GM19328 (cell line): Measurements from ENCODE around the gene STK10.
"Not testable (repeated sequence)": the region's sequence is repeated elsewhere in the genome, so short reads cannot be mapped to it uniquely, and the experiment has no call there.

Source experiments
- ATAC-seq: cut with Tn5 transposase; IDR thresholded peaks from one replicate; pipeline ENCODE4 v1.9.1; 2021; ENCODE audit warnings: mild to moderate bottlenecking, moderate library complexity; ENCODE audit not compliant: unreplicated experiment

STK10 gene

DNA sequence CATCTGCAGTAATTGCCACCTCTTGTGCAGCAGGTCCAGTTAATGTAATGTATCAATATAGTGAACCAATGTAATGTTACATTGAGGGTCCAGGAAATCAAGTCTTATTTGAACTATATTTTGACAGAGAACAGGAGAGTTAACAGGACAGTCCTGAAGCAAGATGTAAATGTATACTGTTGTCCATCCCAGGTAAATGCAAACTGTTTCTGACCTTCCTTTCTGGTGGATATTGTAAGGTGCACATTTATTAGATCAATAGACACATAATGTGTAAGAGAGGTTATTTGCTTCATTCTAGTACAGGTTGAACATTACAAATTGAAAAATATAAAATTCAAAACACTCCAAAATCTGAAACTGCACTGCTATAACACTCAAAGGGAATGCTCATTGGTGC, 158.1 kb downstream of the STK10 start:
- no peak for ATAC-seq

DNA sequence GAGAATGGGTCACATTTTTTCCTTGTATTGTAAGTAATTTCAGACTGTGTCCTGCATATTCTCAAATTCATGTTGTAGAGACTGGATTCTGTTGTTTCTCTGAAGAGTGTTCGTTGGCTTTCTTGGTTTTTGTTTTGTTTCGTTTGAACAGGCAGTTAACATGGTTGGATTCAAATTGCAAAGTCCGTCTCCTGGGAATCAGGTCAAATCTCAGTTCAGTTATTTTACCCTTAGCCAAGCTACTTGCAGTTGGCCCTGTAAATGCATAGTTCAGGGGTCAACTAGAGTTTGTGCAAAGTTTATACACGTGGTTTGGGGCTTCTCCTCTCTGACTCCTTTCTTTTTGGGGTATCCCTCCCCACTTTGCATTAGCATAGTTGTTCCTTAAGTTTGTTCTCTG, 159.9 kb downstream of the STK10 start:
- no peak for ATAC-seq

DNA sequence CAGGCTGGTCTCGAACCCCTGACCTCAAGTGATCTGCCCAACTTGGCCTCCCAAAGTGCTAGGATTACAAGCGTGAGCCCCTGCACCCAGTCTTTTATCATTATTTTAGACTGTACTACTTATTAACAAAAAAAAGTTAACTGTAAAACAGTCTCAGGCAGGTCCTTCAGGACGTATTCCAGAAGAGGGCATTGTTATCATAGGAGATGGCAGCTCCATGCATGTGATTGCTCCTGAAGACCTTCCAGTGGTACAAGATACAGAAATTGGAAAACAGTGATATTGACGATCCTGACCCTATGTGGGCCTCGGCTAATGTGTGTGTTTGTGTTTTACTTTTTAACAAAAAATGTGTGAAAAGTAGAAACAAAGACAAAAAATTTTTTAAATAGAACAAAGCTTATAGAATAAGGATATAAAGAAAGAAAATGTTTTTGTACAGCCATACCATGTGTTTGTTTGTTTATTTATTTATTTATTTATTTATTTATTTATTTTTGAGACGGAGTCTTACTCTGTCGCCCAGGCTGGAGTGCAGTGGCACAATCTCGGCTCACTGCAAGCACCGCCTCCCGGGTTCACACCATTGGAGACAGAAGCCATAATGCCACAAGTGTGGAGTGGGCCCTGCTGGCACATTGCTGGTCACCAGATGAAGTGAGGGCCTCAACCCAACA, 167.8 kb downstream of the STK10 start:
- not testable (repeated sequence) for ATAC-seq

DNA sequence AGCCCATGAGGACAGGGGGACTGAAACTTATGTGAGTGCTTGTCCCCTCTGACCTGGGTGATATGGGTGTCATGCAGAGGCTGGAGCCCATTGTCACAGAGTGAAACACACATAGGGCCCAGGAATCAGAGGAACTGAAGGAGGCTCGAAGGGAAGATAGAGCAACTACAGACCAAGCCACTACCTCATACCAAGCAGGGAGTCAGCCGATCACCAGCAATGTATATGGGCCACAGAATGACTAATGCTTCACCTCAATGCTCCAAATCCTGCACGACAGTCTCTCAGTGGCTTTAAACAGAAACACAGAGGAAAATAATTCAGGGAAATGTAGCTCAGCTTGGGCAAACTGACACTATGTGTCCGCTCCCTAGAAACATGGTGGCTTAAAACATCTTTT, 172.7 kb downstream of the STK10 start:
- no peak for ATAC-seq

DNA sequence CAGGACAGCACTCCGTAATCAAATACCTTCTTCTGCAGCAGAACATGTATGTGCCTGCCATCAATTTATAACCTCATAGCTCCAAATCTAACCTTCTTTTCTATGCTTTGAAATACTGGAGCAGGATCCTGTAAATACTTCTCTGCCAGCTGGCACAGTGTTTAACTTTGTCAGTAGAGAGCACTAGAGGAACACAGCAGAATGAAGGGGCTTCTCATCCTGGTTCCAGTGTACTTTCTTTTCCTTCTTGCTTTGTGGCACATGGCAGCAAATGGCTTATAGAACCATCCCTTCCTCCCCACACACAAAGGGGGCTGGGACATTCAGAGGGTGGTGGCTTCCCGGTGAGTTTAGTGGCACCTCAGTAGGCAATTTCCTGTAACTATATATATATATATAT, 177.7 kb downstream of the STK10 start:
- no peak for ATAC-seq

DNA sequence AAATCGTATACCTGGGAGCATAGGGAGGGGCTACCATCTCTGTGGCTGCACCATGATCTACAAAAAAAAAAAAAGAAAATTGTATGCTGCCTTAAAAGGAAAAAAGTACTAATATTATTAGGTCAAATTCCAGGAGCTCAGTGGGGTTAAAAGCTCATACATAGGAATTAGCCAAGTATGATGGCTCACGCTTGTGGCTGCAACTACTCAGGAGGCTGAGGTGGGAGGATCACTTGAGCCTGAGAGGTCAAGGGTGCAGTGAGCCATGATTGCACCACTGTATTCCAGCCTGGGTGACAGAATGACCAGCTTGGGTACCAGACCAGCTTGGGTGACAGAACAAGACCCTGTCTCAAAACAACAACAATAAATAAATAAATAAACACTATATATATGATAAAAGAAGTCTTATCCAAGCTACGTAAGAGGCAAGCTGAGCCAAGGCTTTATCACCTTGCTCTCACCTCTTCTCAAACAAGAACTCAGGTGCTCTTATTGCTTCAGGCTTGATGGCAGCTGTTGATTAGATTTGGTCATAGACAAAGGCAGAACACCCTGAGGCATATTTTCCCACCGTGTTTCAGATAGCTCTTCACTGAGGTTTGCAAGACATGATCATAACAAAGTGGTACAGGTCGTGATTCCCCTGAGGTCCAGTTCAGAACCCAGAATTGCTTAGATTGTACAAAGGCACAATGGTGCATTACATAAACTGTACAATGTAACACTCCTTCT, 178.3 kb downstream of the STK10 start:
- no peak for ATAC-seq

DNA sequence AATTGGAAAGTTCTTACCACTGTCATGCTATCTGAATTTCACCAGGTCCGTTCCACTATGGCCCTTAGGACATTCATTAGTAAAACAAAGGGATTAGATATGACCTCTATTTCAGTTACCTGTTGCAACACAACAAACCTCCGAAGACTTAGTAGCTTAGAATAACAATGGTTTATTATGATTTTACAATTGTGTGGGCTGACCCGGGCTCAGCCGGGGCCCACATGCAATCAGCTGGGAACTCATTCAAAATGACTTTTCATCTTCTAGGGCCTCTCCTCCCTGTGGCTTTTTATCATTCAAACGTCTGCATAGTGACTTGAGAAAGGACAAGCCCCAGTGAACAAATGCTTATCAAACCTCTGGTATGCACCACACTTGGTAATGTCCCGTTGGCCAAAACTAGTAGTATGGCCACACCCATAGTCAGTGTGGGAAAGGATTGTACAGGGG, 179.3 kb downstream of the STK10 start:
- no peak for ATAC-seq

DNA sequence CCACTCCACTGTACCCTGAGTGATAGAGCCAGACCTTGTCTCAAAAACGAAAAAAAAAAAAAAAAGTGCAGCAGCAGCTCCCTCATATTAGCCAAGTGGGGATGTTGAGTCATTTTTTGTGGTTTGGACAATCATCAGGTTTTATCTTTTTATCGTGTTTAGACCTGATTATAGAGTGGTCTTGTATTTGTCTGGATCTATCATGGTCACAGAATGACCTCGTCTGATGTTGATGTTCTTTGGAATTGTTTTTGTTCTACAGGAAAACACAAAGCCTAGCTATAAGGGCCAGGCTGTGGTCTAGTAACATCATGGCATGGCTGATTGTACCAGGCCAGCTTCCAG, 179.9 kb downstream of the STK10 start:
- ATAC-seq = no peak

DNA sequence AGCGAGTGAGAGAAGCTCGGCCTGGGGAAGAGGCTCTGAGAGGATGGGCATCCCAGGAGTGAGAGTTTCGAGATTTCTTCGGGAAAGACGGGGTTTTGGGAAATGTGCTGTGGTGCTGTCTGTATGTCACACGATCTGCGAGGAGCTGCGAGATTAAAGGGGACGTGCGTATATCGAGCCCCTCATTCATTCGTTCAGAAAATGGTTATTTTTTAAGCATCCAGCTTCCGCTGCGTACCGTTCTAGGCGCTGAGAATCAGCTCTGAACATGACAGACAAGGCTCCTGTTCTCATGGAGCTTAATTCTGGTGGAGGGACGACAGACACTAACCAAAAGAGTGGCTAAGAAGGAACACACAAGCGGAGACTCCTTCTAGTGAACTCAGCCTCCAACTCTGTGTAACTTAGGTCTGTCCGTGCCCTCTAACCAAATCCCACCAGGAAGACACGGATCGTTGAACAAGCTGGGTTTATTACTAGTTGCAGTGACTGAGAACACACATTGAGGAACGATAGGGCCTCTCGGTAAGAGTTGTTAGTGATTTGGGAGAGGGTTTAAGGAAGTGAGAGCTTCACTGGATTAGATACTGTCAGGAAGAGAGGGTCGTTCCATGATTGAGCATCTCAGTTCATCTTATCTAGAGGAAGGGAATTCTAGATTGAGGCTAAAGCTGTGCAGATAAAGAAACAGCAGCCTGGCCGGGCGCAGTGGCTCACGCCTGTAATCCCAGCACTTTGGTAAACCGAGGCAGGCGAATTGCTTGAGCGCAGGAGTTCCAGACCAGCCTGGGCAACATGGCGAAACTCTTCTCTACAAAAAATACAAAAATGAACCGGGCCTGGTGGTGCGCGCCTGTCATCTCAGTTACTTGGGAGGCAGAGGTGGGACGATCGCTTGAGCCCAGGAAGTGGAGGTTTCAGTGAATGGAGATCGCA, 180.6 kb downstream of the STK10 start:
- no peak for ATAC-seq

DNA sequence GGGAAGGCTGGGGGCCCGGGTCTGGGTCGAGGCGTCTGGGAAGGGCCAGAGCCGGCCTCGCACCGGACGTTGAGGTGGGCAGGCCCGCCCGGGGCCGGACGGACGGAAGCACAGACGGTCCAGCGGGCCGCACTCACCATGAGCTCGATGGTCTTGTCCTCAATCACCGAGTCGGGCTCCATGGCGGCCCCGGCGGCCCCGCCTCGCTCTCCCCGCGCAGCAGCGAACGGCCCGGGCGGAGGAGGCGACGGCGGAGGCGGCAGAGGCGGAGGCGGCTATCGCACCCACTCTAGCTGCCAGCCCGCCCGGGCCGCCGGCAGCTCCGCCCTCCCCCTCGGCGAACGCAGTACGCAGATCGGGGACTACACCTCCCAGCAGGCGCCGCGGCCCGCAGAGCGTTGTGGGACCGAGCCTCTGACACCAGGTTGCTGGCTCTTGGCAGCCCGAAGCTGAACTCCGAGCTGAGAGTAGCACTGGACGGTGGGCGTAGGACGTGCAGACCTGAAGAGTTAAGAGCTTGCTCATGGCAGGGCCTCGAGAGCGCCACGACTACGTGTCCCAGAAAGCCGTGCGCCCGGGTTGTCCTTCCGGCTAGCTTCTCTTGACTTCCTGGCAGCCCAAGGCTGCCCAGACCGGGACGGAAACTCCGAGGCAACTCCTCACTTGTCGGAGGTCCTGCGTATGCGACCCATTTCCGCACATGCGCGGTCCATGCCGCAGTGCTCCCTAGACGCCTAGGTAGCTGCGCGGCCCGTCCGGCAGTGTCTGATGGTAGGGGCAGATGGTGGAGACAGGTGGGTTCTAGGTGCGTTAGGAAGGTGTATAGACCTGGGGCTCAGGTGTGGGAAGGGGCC, 181.5 kb downstream of the STK10 start, which contains the start of gene FBXW11:
Gene FBXW11 (minus strand): TSS at position 318 of the 854 bp plus-strand sequence. CDS start 136 bp downstream, at position 182.
- ATAC-seq = peak; percentile 83

DNA sequence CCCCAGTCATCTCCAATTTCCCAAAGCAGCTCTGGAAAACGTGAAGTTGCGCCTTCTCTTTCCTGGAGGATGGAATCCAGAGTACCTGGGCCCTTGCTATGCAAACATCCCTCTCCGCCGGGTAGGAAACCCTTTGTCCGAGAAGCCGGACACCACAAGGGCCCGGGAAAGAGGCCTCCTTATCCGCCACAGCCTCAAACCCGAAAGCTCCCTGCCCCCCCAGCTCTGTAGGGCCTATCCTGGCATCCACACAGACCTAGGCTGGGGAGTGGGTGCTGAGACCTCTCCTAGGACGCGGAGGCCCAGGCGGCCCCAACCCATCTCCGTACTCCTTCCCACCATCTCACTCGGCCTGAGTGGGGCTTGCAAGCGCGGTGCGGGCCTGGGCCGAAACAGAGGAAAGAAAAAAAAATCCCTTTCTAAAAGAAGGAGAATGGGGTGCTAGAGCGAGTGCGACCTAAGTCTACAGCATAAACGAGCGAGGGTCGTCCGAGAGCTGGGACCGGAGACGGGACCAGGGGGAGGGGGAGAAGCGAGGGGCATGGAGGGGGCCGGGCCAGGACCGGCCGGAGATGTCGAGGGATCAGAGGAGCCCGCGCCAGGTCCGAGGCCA, 182.2 kb downstream of the STK10 start:
- ATAC-seq = no peak

DNA sequence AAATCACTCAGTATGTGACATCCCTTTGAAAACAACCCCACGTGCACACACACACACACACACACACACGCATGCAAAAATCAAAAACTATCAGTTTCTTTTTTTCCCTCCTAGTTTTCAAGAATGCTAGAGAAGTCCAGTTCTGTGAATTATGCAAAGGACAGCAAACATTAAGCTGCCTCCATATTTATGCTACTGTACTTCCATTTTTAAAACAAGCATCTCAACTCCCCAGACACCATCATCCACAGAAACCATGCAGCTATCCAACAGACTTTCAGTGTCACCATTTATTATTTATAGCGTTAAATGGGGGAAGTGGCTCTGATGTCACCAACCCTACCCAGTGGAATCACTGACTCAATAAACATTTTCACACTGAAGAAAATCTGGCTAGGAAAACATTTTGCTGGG, 183.2 kb downstream of the STK10 start:
- ATAC-seq = no peak

DNA sequence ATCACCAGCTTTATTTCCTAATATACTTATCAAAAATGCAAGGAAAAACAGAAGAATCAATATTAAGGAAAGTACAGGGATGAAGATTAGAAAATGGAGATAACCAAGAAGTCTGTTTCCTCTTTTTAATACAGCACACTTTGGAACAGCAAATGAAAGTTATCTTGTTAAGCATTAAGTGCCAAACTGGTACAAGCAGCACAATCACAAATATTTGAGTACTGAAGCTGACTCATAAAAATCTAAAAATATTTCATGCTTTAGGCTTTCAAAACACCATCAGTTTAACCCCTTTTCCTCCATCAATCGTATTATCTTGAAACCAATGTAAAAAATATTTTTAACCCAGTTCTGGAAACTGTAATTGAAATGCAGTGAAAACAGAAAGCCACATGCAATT, 184.3 kb downstream of the STK10 start:
- ATAC-seq = no peak

DNA sequence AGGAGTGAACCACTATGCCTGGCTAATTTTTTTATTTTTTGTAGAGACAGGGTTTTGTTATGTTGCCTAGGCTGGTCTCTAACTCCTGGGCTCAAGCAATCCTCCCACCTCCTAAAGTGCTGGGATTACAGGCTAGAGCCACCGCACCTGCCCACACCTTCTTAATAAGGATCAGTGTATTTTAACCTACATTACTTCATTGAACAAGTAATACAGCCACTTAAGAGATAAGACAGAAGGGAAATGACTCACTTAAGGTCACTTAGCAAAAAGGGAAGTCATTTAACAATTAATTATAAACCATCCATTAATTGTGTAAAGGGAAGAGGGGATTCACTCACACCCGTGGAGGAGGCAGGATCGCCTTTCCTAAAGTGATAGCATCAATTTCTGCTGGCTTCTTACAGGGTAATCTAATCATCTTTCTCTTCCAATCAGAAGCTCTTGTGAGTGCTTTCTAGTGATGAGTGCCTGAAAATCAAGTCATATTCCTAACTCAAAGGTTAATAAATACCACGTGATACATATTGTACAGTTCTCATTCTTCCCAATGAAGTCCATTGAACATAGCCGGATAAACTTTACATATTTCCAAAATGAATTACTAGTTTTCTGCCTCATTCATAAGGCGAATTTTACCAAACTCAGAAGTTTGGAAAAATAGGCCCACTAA, 185.0 kb downstream of the STK10 start:
- ATAC-seq = no peak

DNA sequence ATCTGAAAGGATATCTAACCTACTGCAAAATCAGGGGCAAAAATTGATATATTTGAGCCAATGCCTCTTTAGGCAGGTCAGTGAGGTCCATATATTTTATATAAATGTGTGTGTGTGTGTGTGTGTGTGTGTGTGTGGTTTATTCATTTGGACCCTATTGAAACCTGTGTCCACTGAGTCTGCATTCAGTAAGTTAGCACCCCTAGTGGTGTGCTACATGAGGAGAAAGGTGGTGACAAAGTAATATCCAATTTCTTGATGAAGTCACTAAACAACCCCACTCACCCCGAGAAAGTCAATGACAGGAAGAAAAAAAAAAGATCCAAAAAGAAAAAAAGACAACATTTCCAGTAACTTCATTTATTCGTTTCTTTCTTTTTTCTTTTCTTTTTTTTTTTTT, 185.7 kb downstream of the STK10 start:
- no peak for ATAC-seq

DNA sequence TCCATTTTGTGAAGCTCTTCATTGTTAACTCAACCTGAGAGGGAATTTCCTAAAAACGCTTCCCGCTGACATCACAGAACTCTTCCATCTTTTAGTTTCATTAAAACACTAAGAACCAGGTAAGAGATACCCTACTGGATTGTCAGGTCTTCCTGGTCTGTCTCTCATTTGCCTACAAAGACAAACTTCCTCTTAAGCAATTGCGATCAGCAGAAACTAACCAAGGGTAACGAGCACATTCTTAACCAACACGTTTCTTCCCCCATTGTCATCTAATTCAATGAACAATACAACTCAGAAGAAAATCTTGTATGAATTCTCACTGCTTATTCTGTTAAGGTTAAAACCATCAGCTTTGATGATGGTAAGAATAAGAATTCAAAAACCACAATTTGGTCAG, 188.1 kb downstream of the STK10 start:
- ATAC-seq = peak; percentile 48

DNA sequence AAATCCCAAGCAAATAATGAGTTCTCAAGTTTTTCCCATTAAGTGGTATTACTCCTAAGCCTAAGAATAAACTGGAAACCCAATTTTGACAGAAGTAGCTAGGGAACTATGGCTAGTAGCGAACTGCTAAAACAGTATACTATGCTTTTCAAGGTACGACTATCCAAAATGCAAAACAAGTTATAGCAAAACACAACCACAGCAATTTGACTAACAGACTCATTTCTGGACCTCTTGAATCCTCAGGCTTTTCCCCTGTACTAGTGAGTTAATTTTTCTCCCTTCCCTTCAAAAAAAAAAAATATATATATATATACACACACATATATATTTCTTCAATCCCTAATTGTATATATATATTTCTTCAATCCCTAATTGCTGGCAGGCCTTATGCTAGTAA, 188.9 kb downstream of the STK10 start:
- ATAC-seq = no peak

DNA sequence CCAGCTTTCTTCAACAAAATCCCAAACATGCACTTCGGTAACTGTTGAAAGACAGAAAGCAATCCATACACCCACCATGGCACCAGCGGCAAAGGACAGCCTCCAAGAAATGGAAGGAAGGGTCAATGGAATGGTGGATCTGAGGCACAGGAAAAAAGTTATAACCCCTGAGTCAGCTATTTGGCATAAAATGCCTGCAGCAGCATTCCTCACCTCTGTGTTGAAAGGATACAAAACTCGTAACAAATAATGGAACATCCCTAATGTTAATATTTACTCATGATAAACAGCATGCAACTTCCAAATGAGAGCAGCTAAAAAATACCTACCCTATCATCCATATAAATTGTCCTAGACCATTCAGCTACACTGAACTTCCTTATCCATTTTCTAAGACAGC, 191.0 kb downstream of the STK10 start:
- ATAC-seq = no peak

DNA sequence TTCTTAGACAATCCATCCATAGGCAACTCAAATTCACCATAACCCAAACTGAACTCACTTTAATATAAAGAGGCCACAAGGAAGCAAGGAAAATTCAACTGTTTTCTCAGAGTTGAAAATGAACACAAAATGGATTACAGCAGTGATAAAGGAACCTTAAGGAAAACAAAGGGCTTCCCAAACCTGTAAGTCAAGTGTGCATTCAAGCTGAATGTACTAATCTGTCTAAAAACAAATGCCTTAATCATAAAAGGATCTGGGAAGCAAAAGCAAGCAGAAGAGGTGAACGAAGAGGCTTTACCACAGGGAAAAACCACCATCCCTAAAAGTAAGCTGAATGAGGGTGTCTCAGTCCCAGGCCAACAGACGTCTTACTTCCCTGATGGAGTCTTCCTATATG, 195.2 kb downstream of the STK10 start:
- ATAC-seq = no peak

DNA sequence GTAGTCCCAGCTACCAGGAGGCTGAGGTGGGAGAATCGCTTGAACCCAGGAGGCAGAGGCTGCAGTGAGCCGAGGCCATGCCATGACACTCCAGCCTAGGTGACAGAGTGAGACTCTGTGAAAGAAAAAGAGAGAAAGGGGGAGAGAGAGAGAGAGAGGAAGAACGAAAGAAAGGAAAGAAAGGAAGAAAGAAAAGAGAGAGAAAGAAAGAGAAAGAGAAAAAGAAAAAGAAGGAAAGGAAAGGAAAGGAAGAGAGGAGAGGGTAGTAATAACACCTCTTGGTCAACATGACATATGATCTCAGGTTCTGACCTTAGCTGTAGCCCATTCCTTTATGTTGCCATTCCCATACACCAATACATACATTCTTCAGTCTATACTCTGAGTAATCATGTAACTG, 195.7 kb downstream of the STK10 start:
- ATAC-seq = no peak
